HFF-Myc (cell line): ENCODE data around the gene RPL41.

Experiments
- DNase-seq: peaks from one replicate; pipeline ENCODE4 v3.0.0-alpha.2; 2011; ENCODE audit warnings: low read depth; ENCODE audit errors: extremely low read depth
- H3K4me3 ChIP-seq: replicated peaks from 2 replicates; pipeline ENCODE4 v1.5.1; 2011; ENCODE audit warnings: low read depth, mild to moderate bottlenecking, control low read depth, low read length
- CTCF ChIP-seq: IDR thresholded peaks from 2 replicates; pipeline ENCODE4 v1.5.1; 2012; ENCODE audit warnings: mild to moderate bottlenecking, low read depth, low read length, control low read depth; ENCODE audit errors: missing control alignments

The RPL41 gene

DNA sequence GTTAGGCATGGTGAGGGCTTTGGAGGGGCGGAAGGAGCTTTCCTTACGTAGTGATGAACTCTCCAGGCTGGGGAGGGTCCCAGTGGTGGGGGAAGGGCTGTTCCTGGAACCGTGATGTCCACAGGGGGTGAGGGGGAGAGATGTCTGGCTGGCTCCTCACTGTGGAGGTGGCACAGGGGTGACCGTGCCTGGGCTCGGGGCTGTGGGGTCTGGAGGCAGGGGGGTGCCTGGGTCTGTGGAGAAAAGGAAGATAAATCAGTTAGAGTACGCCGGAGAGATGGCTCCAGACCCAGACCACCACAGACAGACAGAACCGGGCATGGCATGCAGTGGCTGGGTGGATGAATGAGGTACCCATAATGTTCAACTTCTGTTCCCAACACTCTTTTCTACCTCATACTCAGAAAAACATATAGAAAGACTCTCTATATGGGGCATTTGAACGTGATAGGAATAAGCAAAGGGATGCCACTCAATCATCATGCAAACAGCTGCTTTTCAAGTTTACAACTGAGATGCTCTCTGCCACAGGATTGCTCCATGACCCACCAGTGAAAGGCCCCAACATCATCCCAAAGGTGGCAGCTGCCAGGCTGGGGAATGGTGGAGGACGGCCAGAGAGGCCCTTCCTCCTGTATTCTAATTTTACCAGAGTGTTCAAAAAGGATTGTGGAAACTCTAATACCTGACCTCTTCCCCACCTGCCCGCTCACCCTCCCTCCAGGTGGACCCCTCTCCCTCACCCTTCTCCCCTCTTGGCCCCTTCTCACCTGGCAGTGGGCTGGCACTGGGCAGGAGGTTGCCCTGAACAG, 47.3 kb downstream of the RPL41 start:
- no peak for DNase-seq
- no peak for TF ChIP-seq CTCF
- H3K4me3 ChIP-seq: no peak overlapping the region

DNA sequence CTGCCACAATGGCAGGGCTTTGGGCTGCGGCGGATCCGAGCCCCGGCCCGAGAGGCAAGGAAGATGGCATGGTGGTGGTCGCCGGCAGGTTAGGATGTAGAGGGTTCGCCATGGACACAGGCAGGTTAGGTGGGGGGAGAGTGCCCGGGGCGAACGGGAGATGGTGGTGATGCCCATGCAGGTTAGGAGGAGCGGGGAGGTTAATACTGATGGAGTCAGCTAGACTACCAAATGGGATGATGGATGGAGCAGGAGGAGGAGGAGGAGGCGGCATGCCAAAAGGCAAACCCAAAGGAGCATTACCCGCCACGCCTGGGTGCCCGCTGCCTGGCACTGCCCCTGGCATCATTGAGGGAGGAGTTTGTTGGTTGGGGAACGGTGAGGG, 47.9 kb downstream of the RPL41 start:
- TF ChIP-seq CTCF: no peak
- no peak for DNase-seq
- no peak overlapping the region for H3K4me3 ChIP-seq

DNA sequence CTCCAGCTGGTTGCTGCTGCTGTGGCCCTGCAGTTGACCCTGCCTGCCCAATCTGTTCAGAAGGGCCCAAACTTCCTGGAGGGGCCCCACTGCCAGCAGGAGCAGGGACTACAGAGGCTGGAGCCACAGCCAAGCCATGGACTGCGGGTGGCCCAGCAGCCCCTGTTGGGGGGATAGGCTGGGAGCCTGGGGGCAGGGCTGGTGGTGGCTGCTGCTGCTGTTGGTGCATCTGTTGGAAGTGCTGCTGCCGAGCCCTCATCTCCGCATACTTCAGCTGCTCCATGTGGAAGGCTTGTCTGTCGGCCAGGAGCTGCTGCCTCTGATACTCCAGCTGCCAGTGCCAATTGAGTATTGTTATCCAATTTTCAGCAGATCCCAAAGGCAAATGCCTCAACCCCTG, 48.9 kb downstream of the RPL41 start:
- H3K4me3 ChIP-seq: no peak overlapping the region
- DNase-seq: no peak
- TF ChIP-seq CTCF: no peak
